ENCODE results near the gene PRKRIP1.
"Not testable (repeated sequence)": the region's sequence is repeated elsewhere in the genome, so short reads cannot be mapped to it uniquely, and the experiment has no call there.

Gene PRKRIP1

DNA sequence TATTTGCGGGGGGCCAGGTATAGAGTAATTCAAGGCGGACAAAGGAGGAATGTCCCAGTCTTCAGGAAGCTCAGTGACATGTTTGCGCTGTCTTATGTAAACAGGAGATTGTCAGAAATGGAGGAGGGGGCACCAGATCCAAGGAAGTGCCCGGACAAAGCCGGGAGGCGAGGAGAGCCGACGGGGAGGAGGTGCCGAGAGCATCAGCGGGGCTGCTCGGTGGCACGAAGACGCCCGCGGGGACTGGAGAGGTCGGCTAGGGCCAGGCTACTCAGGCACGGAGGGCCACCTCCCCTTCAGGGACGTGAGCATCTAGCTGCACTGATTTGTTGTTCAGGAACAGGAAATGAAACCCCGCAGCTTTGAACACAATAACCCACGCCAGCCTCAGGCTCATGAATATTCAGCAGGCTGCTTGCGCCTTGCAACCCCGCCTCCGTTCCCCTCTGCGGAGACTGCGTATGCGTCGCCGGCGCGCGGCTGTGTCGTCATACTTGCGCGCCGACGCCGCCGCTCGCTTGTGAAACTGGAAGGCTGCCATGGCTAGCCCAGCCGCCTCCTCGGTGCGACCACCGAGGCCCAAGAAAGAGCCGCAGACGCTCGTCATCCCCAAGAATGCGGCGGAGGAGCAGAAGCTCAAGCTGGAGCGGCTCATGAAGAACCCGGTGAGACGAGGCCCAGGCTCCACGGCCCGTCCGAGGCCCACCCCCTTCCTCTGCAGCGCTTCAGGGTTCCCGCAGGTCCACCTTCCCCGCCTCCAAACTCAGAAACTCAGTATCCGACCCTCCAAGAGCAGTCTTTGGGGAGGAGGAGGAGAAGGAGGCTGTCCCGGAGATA, at the start of gene PRKRIP1:
Gene PRKRIP1, plus strand, starts transcription at position 491 of the 837 bp plus-strand sequence. Its CDS starts 49 bp downstream, at position 540.
- no peak for DNase-seq

DNA sequence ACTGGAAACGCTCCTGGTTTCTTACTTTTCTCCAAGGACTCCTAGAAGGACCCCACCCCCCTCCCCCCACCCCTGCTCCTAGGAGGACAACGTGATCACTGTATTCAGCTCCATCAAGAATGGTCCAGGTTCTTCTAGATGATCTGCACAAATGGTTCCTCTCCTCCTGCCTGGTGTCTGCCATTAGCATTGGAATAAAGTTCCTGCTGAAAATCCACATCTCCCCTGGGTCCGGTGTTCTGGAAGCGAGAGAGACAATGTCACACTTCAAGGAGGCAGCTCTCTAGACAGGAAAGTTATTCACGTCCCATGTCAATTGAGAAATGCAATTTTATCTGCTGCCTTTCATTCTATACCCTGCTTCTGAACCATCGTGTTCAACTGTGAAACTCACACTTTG, 49.2 kb upstream of the PRKRIP1 start:
- not testable (repeated sequence) for DNase-seq

DNA sequence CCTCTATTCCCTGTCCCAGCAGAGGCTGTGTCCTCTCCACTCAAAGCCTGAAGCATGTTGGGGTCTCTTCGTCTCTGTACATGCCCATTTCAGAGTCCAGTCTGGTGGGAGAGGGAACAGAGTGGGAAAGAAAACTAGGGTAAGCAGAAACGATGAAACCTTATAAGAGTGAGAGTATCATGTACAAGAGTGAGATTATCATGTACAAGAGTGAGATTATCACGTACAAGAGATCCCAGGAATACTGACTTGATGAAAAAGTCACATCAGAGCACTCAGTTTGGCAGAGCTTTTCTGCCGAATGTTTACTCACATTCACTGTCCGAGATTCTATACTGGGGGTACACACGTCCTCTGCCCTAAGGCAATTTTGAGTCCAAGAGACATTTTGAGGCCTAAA, 39.8 kb upstream of the PRKRIP1 start, which contains the start of gene SPDYE6:
Gene SPDYE6, minus strand, starts transcription at position 101 of the 400 bp plus-strand sequence. CDS start 421 bp downstream, outside the sequence.
- not testable (repeated sequence) for DNase-seq

DNA sequence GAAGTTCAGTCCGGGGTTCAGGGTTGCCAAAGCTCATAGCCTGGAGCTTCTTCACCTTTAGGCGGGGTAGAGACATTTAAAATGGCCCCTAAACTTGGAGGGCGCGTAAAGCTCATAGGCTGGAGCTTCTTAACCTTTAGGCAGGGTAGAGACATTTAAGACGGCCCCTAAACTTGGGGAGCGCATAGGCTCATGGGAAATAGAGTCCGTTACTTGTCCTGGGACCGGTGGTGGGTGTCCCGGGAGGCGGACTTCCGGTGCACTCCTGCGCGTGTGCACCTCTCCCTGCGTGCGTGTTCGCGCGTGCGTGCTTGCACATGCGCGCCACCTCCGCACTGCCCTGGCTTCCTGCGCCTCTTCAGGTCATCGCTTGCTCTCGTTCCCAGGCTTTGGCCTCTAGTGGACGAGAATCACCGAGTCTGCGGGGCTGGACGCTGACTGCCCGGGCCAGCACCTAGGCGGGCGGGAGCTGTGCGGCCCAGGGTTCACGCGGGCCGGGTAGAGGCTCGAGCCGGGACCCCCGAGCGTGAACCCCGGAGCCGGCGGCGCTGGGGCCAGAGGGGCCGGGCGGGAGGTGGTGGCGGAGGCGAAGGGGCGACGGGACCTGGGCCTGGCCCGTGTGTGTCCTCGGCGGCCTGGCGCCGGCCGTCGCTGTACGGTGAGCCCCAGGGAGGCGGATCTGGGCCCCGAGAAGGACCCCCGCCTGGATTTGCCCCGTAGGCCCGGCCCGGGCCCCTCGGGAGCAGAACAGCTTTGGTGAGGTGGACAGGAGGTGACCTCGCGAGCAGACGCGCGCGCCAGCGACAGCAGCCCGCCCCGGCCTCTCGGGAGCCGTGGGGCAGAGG, 32.4 kb upstream of the PRKRIP1 start:
- peak; percentile 37 for DNase-seq

DNA sequence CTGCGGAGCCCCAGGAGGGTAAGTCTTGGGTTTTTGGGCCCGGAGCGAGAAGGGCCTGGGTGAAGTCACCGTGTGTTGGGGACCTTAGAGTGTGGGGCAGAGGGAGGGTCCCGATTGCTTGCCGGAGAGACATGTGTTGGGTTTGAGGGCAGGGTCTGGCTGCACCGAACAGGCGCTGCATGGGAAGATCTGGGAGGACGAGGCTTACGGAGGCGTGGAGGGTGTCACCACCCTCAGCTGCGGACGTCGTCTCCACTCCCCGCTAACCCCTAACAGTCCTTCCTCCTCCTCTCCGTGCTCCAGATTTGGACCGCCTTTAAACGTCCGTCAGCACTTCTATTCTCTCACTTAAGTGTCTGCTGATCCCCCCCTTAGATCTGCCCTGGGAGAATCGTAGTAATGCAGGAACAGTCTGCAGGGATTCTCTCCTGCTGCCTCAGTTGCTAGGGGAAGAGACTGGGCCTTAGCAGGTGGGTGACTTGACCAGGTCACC, 31.7 kb upstream of the PRKRIP1 start:
- DNase-seq, result not testable (repeated sequence)

DNA sequence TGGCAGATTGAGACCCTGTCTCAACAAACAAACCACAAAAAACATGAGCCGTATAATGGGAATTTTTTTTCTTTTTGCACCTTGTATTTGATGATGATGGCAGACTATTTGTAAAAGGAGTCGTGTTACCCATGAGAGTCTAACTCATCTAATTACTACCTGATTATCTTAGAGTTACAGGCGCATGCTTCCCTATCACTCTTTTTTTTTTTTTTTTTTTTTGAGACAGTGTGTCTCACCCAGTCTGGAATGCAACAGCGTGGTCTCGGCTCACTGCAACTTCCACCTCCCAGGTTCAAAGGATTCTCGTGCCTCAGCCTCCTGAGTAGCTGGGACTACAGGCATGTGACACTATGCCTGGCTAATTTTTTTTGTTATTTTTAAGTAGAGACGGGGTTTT, 30.8 kb upstream of the PRKRIP1 start:
- not testable (repeated sequence) for DNase-seq

DNA sequence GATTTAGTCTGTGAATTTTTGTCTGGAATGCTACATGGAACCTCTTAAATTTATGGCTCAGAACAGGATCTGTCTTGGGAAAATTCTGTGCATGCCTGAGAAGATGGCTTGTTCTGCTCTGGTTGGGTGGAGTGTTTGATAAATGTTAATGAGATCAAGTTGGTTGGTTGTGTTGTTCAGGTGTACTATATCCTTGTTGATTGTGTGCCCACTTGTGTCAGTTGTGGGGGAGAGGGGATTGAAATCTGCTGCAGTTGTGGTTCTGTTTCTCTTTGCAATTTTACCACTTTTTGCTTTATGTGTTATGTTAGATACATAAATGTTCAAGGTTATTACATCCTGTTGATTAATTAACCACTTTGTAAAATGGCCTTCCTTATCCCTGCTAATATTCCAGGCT, 26.1 kb upstream of the PRKRIP1 start:
- DNase-seq, result not testable (repeated sequence)

DNA sequence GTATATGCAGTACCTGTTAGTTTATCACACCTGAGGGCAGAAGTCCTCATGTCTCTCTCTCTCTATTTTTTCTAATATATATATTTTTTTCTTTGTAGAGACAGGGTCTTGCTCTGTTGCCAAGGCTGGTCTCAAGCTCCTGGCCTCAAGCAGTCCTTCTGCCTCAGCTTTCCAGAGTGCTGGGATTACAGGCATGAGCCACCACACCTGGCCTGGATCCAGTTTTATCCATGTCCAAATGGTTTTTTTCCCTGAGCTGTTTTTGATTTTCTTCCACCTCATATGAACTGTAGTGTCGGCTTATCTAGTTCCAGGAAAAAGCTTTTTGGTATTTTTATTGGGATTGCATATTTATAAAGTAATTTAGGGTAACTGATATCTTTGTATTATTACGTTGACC, 23.4 kb upstream of the PRKRIP1 start:
- not testable (repeated sequence) for DNase-seq

DNA sequence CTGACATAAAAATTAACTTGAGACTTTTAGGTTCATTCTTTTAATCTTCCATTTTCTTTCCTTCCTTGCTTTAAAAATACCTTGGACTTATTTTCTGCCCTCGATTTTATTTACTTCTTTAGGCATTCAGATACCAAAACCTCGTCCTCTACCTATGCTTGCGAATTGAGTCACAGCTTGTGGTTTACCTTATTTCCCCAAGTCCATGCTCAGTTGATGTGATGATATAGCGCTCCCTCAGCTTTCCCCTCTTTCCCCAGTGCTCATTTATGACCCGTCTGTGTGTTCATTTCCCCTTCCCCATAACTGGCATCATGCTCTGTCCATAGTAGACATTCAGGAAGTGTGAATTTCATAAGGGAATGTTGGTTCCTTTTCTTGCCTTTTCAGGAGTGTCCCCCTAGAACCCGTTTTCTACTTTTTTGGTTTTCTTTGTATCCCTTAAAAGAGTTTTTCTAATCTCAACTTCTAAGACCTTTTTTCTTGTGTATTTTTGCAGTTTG, 19.1 kb upstream of the PRKRIP1 start:
- no peak for DNase-seq

DNA sequence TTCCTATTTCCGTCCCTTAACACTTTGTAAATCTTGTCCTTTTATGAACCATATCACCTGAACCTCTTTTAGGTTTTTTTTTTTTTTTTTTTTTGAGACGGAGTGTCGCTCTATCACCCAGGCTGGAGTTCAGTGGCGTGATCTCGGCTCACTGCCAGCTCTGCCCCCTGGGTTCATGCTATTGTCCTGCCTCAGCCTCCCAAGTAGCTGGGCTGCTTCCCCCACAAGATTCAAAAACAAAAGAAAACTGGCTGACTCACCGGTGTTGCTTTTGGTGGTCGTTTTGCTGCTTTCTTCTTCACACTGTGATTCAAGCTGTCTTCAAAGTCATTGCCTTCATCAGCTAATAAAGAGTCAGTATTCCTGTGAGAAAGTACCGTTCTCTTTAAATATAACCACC, 15.3 kb upstream of the PRKRIP1 start:
- DNase-seq, result not testable (repeated sequence)

GRCh38 chr7:102381696-102382425, 14.3 kb upstream of the PRKRIP1 start:
- not testable (repeated sequence) for DNase-seq

GRCh38 chr7:102387064-102387463, 9.1 kb upstream of the PRKRIP1 start:
- no peak for DNase-seq

GRCh38 chr7:102389810-102390209, 6.4 kb upstream of the PRKRIP1 start:
- DNase-seq, result no peak

- DNase-seq, result no peak
Observed at GRCh38 chr7:102390697-102391484, 5.3 kb upstream of the PRKRIP1 start.

GRCh38 chr7:102392330-102392729, 3.8 kb upstream of the PRKRIP1 start:
- no peak for DNase-seq

DNA sequence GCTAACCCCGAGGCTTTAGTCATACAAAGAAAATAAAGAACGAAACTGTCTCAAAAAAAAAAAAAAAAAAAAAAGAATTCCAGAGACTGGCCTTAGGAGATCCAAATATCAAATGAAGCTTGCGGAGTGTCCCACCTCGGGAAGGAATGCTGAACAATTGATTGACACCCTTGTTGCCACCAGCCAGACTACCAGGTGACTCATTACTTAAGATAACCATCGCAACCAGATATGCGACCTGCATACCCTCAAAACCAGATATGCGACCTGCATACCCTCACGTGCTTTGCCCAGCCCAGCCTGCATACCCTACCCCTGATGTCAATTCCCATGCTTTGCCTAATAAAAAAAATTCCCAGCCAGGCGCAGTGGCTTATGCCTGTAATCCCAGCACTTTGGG, 2.7 kb upstream of the PRKRIP1 start:
- DNase-seq, result no peak

- DNase-seq, result no peak
Observed at GRCh38 chr7:102395592-102395872, 631 bp upstream of the PRKRIP1 start.

DNA sequence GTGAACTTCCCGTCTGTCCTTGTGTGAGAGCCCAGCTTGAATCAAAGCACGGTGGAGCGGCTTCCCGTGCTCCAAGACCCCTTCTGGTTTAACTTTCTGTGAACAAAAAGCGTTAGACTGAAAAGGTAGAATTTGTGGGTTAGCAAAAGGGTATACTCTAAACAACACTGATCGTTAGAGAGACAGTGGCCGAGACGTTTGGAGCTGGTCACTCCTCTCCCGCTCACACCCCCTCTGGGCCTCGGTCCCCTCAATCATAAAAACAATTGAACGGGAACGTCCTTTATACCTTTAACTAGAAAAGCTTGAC, 502 bp downstream of the PRKRIP1 start:
- no peak for DNase-seq

GRCh38 chr7:102398543-102398942, 2.4 kb downstream of the PRKRIP1 start:
- DNase-seq, result no peak

DNA sequence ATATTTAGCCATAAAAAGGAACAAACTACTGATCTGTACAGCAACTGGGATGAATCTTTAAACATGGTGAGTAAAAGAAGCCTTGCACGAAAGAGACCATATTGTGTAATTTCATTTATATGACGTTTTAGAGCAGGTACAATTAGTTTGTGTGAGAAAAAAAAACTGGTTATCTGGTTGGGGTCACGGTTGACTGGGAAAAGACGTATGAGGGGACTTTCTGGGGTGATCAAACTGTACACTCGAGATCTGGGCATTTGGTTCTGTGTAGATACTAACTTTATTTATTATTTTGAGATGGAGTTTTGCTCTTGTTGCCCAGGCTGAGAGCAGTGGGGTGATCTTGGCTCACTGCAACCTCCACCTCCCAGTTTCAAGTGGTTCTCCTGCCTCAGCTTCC, 4.2 kb downstream of the PRKRIP1 start:
- no peak for DNase-seq

DNA sequence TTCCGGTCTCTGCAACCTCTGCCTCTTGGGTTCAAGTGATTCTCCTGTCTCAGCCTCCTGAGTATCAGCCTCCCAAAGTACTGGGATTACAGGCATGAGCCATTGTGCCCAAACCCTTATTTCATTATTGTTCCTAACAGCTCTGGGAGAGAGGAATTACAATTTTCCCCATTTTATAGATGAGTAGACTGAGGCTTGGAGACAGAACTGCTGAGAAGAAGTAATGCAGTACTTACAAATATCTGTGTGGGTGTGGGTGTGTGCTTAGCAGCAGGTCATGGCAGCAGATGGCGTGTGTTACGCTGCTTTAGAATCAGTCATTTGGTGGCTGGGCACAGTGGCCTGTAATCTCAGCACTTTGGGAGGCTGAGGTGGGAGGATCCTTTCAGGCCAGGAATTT, 7.4 kb downstream of the PRKRIP1 start:
- DNase-seq, result no peak
